Ishikawa (cell line): ENCODE data around the gene EMX1.

Experiments used
- CEBPB ChIP-seq: IDR thresholded peaks from 2 replicates; pipeline ENCODE4 v1.6.1; 2012
- CREB1 ChIP-seq: IDR thresholded peaks from 2 replicates; pipeline ENCODE4 v1.6.1; 2012; ENCODE audit warnings: low read depth
- EGR1 ChIP-seq: IDR thresholded peaks from 2 replicates; pipeline ENCODE4 v1.6.1; 2012
- EP300 ChIP-seq: IDR thresholded peaks from 2 replicates; pipeline ENCODE4 v1.6.1; 2012; ENCODE audit warnings: borderline replicate concordance
- FOXM1 ChIP-seq: IDR thresholded peaks from 2 replicates; pipeline ENCODE4 v1.6.1; 2012; ENCODE audit warnings: low read depth, borderline replicate concordance
- NFIC ChIP-seq: IDR thresholded peaks from 2 replicates; pipeline ENCODE4 v1.6.1; 2012
- RAD21 ChIP-seq: IDR thresholded peaks from 2 replicates; pipeline ENCODE4 v1.6.1; 2012; ENCODE audit warnings: low read depth
- REST ChIP-seq: IDR thresholded peaks from 2 replicates; pipeline ENCODE4 v1.6.1; 2012; ENCODE audit warnings: low read depth, mild to moderate bottlenecking
- TAF1 ChIP-seq: IDR thresholded peaks from 2 replicates; pipeline ENCODE4 v1.6.1; 2012; ENCODE audit warnings: low read depth, mild to moderate bottlenecking
- TCF12 ChIP-seq: IDR thresholded peaks from 2 replicates; pipeline ENCODE4 v1.6.1; 2012; ENCODE audit warnings: low read depth
- TEAD4 ChIP-seq: IDR thresholded peaks from 2 replicates; pipeline ENCODE4 v1.6.1; 2012
- USF1 ChIP-seq: IDR thresholded peaks from 2 replicates; pipeline ENCODE4 v1.6.1; 2012
- YY1 ChIP-seq: IDR thresholded peaks from 2 replicates; pipeline ENCODE4 v1.6.1; 2012; ENCODE audit warnings: low read depth
- ZBTB7A ChIP-seq: IDR thresholded peaks from 2 replicates; pipeline ENCODE4 v1.6.1; 2012; ENCODE audit warnings: low read depth
- TF ChIP-seq, protein P1 (sequence below): IDR thresholded peaks from 2 replicates; pipeline ENCODE4 v1.6.1; 2012

Gene EMX1

GRCh38 chr2:72982219-72982618, 64.9 kb downstream of the EMX1 start:
- TF ChIP-seq, protein P1, sequence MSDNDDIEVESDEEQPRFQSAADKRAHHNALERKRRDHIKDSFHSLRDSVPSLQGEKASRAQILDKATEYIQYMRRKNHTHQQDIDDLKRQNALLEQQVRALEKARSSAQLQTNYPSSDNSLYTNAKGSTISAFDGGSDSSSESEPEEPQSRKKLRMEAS: no peak
- TF ChIP-seq USF1 (no peak), EP300 (no peak), YY1 (no peak), ZBTB7A (no peak), CREB1 (no peak), EGR1 (no peak)

- TF ChIP-seq EP300 (no peak), CEBPB (no peak)
Measured at GRCh38 chr2:72982781-72983499, 65.6 kb downstream of the EMX1 start.

- no peak for TF ChIP-seq FOXM1
- no peak for TF ChIP-seq REST
- TF ChIP-seq CREB1: no peak
- no peak for TF ChIP-seq YY1
- TF ChIP-seq USF1: no peak
Measured at GRCh38 chr2:72983500-72984161, 66.3 kb downstream of the EMX1 start.

DNA sequence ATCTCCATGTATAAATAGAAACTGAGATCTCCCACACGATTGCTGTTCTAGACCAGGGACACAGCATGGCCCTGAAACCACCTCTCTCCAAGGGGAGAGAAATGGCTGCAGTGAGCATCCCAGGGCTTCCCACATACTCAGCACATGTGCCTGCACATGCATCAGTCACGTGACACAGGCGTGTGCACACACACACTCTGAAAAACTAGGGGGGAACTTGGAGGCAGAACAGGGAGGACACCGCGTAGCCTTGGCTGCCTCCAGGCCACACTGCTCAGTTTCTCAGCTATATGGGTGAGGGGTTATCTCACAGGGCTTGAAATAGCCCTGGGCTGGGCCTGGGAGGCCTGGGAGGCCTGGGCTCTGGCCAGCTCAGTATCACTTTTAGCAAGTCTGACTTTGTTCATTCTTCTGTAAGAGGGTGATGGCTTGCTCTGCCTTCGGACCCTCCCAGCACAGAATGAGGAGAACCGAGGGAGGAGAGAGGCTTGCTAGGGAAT, 66.9 kb downstream of the EMX1 start:
- no peak for TF ChIP-seq USF1
- no peak for TF ChIP-seq FOXM1
- TF ChIP-seq EP300: no peak
- TF ChIP-seq RAD21: no peak
- no peak for TF ChIP-seq TAF1
- no peak for TF ChIP-seq EGR1
- no peak for TF ChIP-seq NFIC
- TF ChIP-seq CEBPB: no peak
- TF ChIP-seq REST: no peak
- no peak for TF ChIP-seq CREB1
- no peak for TF ChIP-seq TCF12
- TF ChIP-seq, protein P1: no peak
- TF ChIP-seq TEAD4: no peak
- no peak for TF ChIP-seq YY1
